GM18858 (cell line): Measurements from ENCODE around the gene LRRC4C.
"Not testable (repeated sequence)": the region's sequence is repeated elsewhere in the genome, so short reads cannot be mapped to it uniquely, and the experiment has no call there.

Source experiments
- ATAC-seq: cut with Tn5 transposase; IDR thresholded peaks from one replicate; pipeline ENCODE4 v1.9.1; 2021; ENCODE audit not compliant: unreplicated experiment

The LRRC4C gene

GRCh38 chr11:40885250-40885954 is 574.0 kb downstream of the LRRC4C start:
- ATAC-seq: no peak

DNA sequence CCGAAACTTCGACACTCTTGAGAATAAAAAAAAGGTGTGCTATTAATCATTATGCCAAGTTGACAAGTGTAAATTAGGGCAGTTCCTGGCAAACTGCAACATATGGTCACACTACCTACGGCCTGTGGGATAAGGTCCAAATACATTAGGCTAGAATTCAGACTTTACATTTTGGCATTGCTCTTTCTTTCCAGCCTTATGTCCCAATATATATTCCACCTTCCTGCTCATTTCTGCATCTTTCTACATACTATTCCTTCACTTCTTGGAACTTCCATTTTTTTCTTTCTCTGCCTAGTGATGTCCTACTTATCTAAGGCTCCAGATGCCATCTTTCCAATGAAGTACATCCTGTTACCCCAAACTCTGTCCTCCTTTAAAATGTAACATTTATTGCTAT is 577.2 kb downstream of the LRRC4C start:
- no peak for ATAC-seq

- ATAC-seq: no peak
Observed at GRCh38 chr11:40879911-40880310, 579.5 kb downstream of the LRRC4C start.

DNA sequence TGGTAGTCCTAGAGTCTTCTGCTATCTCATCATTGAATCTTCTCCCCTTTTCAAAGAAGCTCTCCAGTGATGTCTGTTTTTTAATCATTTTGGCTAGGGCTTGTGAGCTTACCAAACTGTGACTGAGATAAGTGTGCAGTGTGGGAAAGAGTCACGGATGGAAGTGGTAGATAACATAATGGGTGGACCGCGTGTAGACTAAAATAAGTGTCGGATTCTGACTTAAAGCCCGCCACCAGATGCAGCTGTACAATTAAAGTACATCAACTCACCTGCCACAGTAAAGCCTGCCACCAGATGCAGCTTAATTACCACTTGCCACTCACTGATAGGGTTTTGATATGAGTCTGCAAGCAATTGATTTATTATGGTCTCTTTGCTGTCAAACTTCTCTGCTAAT is 581.5 kb downstream of the LRRC4C start:
- no peak for ATAC-seq

- no peak for ATAC-seq
Observed at GRCh38 chr11:40877256-40877655, 582.2 kb downstream of the LRRC4C start.

DNA sequence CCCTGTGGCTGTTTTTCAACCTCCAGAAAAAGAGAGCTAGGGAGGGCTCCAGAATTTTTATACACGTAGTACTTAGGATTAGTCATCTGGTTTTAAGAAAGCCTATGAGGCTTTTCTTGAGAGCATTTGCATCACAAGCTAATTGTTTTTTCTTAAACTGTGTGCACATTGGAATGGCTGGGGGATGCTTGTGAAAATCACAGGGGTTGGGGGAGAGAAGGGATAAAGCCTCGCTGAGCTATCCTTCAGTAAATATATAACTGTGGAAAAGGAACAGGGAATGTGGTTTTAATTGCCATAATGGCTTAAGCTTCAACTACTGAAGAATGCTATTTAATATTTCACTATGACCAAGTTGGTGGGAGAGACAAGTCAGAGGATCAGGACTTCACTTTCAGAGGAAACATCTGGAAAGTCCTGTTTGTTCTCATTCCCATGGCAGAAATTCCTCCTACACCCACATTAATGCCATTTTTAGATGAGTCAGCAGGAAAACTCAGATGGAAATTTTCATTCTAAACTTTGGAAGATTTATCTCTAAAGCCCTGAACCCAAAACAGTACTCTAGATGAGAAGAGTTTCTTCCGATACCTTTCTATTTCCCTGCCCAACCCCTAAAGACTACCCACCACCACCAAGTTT is 591.3 kb downstream of the LRRC4C start:
- no peak for ATAC-seq

- ATAC-seq: not testable (repeated sequence)
Observed at GRCh38 chr11:40857754-40858153, 601.7 kb downstream of the LRRC4C start.

GRCh38 chr11:40842750-40843339 is 616.6 kb downstream of the LRRC4C start:
- ATAC-seq: no peak

DNA sequence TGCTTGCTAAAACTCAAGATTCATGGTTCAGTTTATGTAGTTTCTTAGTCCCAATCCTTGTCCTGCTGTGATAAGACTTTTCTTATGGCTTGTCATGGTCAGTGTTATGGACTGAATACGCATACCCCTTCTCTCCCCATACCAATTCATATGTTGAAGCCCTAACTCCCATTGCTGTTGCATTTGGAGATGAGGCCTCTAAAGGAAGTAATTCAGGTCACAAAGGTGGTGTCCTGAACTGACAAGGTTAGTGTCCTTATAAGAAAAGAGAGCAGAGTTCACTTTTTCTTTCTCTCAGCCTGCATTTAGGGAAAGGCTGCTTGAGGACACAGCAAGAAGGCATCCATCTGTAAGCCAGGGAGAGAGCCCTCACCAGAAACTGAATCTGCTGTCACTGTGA is 618.2 kb downstream of the LRRC4C start:
- ATAC-seq: no peak

DNA sequence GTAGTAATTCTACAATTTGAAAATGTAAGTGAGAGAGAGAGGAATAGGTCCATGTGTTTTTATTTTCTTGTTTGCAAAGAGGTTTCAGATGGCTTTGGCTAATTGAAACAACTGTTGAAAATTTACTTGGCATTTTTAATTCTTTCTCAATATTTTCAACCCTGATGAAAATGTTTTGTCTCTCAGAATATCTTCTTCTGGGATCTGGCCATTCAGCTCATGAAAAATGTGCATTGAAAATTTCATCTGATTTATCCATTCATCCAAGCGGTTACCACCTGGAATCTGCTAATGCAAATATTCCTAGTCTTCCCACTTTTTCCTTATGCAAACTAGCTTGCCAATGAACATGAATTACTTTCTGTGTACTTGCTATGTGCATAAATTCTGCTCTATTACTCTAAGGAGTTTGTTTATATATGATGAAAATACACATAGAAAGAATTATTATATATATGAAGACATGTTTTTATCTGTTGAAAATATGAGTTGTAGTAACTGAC is 621.2 kb downstream of the LRRC4C start:
- ATAC-seq: no peak

DNA sequence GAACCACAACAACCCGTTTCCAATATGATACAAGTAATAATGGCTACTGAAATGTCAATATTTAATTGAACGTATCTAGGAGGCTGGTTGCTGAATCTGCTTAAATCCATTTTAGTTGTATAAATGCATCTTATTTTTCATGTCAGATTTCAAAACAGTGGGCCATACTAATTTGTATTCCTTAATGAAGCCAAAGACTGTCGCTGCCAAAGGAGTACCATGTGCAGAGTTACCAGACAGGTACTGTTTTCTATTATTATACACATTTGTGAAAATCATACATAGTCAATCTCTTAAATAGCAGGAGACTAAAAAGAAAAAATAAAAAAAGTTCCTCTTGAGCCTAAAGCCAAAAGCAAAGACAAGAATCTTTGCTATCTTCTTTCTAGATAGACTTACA is 632.3 kb downstream of the LRRC4C start:
- ATAC-seq: no peak

- no peak for ATAC-seq
Observed at GRCh38 chr11:40826601-40827000, 632.9 kb downstream of the LRRC4C start.

DNA sequence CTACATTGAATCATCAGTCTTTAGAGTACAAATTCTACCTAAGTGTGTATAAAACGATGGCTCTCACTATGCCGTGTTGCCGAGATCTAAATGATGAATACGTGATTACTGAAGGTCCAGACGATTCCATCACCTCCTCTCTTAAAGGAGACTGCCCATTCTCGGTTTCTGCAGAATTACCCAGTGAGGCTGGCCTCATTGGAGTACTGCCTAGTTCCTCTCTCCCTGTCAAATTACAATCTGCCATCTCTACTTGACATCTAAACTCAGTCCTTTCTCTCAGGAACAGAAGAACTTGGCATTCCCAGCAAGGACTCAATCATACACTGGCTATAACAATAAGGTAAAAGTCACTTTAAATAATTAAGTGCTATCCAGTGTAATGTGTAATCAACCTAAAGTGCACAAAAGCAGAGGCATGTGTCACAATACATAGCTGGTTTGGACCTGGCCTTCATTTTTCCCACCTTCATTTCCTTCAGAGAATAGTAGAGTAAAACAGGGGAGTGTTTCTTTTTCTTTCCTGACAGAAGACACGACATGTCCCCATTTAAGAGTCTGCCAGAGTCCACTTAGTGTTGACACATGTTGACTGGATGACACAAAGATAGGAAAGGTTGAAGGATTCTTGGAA is 634.1 kb downstream of the LRRC4C start:
- no peak for ATAC-seq

GRCh38 chr11:40819230-40819629 is 640.2 kb downstream of the LRRC4C start:
- ATAC-seq: no peak

DNA sequence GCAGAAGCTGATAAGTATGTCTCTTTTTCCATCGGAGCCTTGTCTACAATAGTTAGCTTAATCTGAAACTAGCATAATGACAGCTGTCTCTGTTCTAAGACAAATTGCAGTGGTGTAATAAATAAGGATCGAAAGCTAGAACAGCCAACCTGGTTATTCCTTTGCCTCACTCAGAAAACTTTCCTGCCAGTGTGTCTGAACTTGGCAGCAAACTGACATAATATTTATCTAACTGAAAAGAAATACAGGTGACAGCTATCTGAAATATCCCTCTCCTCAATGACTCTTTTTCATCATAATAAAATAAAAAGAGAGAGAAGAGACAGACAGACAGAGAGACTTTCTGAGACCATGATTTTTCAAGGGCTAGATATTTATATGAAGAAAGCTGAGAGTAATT is 642.5 kb downstream of the LRRC4C start:
- no peak for ATAC-seq

- no peak for ATAC-seq
Observed at GRCh38 chr11:40797981-40798380, 661.5 kb downstream of the LRRC4C start.

DNA sequence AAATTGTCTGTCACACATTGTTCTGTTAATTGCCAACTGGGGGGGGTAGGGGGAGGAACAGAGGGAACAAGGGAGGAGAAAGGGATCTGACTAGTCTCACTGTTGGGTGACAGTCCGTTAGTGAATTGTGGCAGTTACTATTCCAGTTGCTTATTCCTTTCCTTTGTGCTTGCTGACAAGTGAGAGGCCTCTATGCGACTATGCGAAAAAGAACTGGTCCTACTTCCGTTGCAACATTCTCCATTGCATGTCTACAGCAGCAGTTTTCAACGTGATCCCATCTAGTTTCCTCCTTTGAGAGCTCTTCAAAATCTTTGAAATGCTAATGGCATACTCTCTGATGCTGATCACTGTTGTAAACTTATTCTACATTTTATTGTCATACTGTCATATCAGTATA is 672.2 kb downstream of the LRRC4C start:
- no peak for ATAC-seq

- ATAC-seq: no peak
Observed at GRCh38 chr11:40763046-40763445, 696.4 kb downstream of the LRRC4C start.

- no peak for ATAC-seq
Observed at GRCh38 chr11:40759341-40759740, 700.1 kb downstream of the LRRC4C start.

DNA sequence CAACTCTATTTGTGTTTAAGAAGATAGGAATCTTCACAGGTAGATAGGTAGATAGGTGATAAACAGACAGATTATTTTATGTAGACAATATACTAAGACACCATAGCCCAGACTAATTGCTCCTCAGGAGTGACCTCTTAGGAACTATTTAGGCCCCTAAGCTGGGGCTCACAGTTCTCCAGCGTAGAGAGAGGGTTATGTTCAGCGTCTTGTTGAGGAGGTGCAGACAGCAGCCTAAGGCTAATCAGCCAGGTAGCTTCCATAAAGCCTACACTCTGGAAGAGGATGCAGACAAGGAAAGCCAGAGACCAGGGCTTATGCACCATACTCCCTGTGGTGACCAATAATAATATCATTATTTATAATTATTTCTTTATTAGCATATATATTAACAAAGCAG is 705.2 kb downstream of the LRRC4C start:
- ATAC-seq: no peak

DNA sequence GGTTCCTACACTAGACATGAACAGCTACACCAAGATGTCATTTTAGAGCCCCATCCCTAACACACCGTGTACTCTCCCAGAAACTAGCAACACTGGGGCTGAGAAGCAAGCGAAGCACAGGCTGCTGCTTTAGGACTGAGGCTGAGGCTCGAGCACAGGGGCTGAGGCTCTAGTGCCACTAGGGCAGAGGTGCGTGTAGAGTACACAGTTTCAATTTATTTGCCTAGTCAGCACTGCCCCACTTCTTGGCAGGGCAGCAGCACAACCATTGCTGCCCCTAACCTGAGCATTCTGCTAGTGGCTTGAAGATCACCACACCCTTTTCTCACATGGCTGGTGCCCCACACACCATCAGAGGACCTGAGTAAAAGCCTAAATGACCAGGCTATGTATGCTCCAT is 713.2 kb downstream of the LRRC4C start:
- ATAC-seq: no peak

DNA sequence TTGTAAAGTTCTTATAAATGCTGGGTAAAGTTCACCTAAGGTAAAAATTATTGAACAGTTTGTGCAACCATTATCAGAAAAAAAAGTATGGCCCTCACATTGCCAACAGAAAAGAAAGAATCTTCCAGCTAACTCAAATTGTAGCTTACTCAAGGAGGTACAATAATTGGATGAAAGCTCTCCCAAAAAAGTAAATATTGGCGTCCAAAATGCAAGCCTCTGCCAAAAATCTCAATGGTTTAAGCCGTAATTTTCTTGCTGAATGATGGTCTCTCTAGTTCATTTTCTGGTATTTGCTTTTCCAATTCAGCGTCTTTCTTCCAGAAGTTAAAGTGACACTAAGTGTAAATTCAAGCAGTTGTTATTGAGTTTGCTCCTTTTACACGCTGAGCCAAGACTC is 727.3 kb downstream of the LRRC4C start:
- ATAC-seq: no peak
